HG02870 (cell line): ENCODE results near the gene AGBL4.

ENCODE experiments used
- ATAC-seq: cut with Tn5 transposase; IDR thresholded peaks from one replicate; pipeline ENCODE4 v1.9.1; 2021; ENCODE audit warnings: mild to moderate bottlenecking, moderate library complexity; ENCODE audit not compliant: unreplicated experiment

AGBL4 gene

GRCh38 chr1:48619539-48619938, 1404.2 kb downstream of the AGBL4 start:
- ATAC-seq = no peak

GRCh38 chr1:48617252-48617651, 1406.5 kb downstream of the AGBL4 start:
- no peak for ATAC-seq

GRCh38 chr1:48616710-48617109, 1407.0 kb downstream of the AGBL4 start:
- no peak for ATAC-seq

GRCh38 chr1:48611841-48612240, 1411.9 kb downstream of the AGBL4 start:
- no peak for ATAC-seq

GRCh38 chr1:48610628-48611542, 1412.9 kb downstream of the AGBL4 start:
- ATAC-seq = no peak

GRCh38 chr1:48608882-48609281, 1414.9 kb downstream of the AGBL4 start:
- ATAC-seq = no peak

- no peak for ATAC-seq
Measured at GRCh38 chr1:48603222-48603621, 1420.5 kb downstream of the AGBL4 start.

GRCh38 chr1:48602349-48602748, 1421.4 kb downstream of the AGBL4 start:
- no peak for ATAC-seq

GRCh38 chr1:48600182-48600581, 1423.6 kb downstream of the AGBL4 start:
- no peak for ATAC-seq

- ATAC-seq = no peak
Measured at GRCh38 chr1:48597663-48598062, 1426.1 kb downstream of the AGBL4 start.

- ATAC-seq = no peak
Measured at GRCh38 chr1:48596046-48596445, 1427.7 kb downstream of the AGBL4 start.

GRCh38 chr1:48595613-48596012, 1428.1 kb downstream of the AGBL4 start:
- no peak for ATAC-seq

GRCh38 chr1:48592330-48592729, 1431.4 kb downstream of the AGBL4 start:
- no peak for ATAC-seq

GRCh38 chr1:48591181-48591580, 1432.6 kb downstream of the AGBL4 start:
- no peak for ATAC-seq

GRCh38 chr1:48588061-48588460, 1435.7 kb downstream of the AGBL4 start:
- no peak for ATAC-seq

- ATAC-seq = no peak
Measured at GRCh38 chr1:48582408-48582807, 1441.3 kb downstream of the AGBL4 start.

GRCh38 chr1:48581270-48581669, 1442.5 kb downstream of the AGBL4 start:
- ATAC-seq = no peak

- no peak for ATAC-seq
Measured at GRCh38 chr1:48576565-48576964, 1447.2 kb downstream of the AGBL4 start.

- ATAC-seq = peak; percentile 70
Measured at GRCh38 chr1:48572646-48573258, 1451.0 kb downstream of the AGBL4 start.

GRCh38 chr1:48572134-48572533, 1451.6 kb downstream of the AGBL4 start:
- no peak for ATAC-seq

GRCh38 chr1:48571303-48571987, 1452.3 kb downstream of the AGBL4 start:
- no peak for ATAC-seq

- ATAC-seq = no peak
Measured at GRCh38 chr1:48570568-48570967, 1453.2 kb downstream of the AGBL4 start.
